ENCODE results near the gene SHKBP1. TPM values are rescaled to one million over a fixed set of nuclear protein-coding genes. Genes with fewer than 3 reads are reported as not detected.

SHKBP1 gene
- total and polyA plus RNA-seq, 2 of the 8 experiments (the other 6 are each of a cell fraction or from before 2014, with no cell fraction given), result 74.6 to 98.8 TPM

DNA sequence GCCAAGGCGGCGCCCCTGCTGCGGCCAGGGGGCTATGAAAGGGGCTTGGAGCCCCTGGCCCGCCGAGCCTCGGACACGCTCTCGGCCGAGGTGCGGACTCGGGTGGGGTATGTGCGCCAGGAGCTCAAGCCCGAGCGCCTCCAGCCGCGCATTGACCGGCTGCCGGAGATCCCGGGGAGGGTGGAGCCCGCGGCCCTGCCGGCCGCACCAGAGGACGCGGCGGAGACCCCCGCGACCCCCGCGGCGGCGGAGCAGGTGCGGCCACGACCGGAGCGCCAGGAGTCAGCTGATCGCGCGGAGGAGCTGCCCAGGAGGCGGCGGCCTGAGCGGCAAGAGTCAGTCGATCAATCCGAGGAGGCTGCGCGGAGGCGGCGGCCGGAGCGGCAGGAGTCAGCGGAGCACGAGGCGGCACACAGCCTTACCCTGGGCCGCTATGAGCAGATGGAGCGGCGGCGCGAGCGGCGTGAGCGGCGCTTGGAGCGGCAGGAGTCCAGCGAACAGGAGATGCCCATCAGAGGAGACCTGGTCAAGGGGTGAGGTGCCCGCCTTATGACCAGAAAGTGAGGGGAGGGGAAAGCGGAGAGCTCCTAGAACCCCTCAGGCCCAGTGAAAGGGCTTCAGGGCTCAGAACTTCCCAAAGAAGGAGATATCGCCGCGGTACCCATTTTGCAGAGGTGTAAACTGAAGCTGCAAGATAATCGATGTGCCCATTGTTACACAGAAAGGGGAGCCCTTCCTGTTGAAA lies 8.8 kb upstream of the SHKBP1 start (continued):
- no peak for TF ChIP-seq TBP (IDR thresholded peaks at IDR 0.05; ENCODE audit: low read depth, low read length)
- TF ChIP-seq, protein P1, sequence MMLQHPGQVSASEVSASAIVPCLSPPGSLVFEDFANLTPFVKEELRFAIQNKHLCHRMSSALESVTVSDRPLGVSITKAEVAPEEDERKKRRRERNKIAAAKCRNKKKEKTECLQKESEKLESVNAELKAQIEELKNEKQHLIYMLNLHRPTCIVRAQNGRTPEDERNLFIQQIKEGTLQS (IDR thresholded peaks at IDR 0.05; ENCODE audit: insufficient read depth, low read depth, low read length), result no peak
- TF ChIP-seq GABPA (IDR thresholded peaks at IDR 0.05; ENCODE audit: borderline replicate concordance, insufficient read depth, low read length), result no peak
- TF ChIP-seq, protein P2, sequence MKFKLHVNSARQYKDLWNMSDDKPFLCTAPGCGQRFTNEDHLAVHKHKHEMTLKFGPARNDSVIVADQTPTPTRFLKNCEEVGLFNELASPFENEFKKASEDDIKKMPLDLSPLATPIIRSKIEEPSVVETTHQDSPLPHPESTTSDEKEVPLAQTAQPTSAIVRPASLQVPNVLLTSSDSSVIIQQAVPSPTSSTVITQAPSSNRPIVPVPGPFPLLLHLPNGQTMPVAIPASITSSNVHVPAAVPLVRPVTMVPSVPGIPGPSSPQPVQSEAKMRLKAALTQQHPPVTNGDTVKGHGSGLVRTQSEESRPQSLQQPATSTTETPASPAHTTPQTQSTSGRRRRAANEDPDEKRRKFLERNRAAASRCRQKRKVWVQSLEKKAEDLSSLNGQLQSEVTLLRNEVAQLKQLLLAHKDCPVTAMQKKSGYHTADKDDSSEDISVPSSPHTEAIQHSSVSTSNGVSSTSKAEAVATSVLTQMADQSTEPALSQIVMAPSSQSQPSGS (IDR thresholded peaks at IDR 0.05; ENCODE audit: low read length), result no peak
- peak; percentile 31 for TF ChIP-seq ASH2L (IDR thresholded peaks at IDR 0.05; ENCODE audit: low read length)
- TF ChIP-seq SIRT6 (IDR thresholded peaks at IDR 0.05; ENCODE audit: low read length), result no peak
- no peak for TF ChIP-seq SP1 (IDR thresholded peaks at IDR 0.05; ENCODE audit: low read depth, low read length)
- no peak for TF ChIP-seq HDAC6 (IDR thresholded peaks at IDR 0.05; ENCODE audit: low read depth, low read length)
- no peak for TF ChIP-seq TAF7 (optimal IDR thresholded peaks at IDR 0.05; ENCODE audit: borderline replicate concordance, low read depth, low read length)
- TF ChIP-seq SIN3A (conservative IDR thresholded peaks at IDR 0.05 in 1 of 2, IDR thresholded peaks at IDR 0.05 in 1 of 2; ENCODE audit: low read depth in 1 of 2, low read length in 2 of 2), result no peak
- peak; percentile 98 for TF ChIP-seq SUZ12 (IDR thresholded peaks at IDR 0.05; ENCODE audit: low read length)
- TF ChIP-seq SP4 (IDR thresholded peaks at IDR 0.05; ENCODE audit: low read length), result no peak
- no peak for TF ChIP-seq CREB1 (IDR thresholded peaks at IDR 0.05)
- TF ChIP-seq, protein P3, sequence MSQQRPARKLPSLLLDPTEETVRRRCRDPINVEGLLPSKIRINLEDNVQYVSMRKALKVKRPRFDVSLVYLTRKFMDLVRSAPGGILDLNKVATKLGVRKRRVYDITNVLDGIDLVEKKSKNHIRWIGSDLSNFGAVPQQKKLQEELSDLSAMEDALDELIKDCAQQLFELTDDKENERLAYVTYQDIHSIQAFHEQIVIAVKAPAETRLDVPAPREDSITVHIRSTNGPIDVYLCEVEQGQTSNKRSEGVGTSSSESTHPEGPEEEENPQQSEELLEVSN (IDR thresholded peaks at IDR 0.05), result peak; percentile 78
- peak; percentile 70 for TF ChIP-seq KDM4A (IDR thresholded peaks at IDR 0.05; ENCODE audit: low read depth, low read length, severe bottlenecking)
